DND-41 (cell line): ENCODE results near the gene FHIT.

Source experiments
- ATAC-seq: fragments of 200-7000 bp; cut with Tn5 transposase; 3 replicates; pipeline ENCODE4 v1.9.1; 2021; ENCODE audit warnings: low read depth; ENCODE audit not compliant: insufficient read depth
- DNase-seq: peaks from one replicate; pipeline ENCODE4 v3.0.0-alpha.2; 2020
- H2AFZ ChIP-seq: 2 replicates; pipeline ENCODE4 v1.6.0; 2012; ENCODE audit warnings: low read depth, low read length
- H3K27ac ChIP-seq: 2 replicates; pipeline ENCODE4 v1.5.1; 2012; ENCODE audit warnings: low read length, inconsistent platforms
- H3K27me3 ChIP-seq: fragments of 200-600 bp; sonication (generic); 2 replicates; pipeline ENCODE4 v1.6.0; 2012; ENCODE audit warnings: low read length, mild to moderate bottlenecking, inconsistent platforms; ENCODE audit not compliant: insufficient read depth, poor library complexity
- H3K36me3 ChIP-seq: 2 replicates; pipeline ENCODE4 v1.5.1; 2012; ENCODE audit warnings: low read length, inconsistent platforms; ENCODE audit not compliant: insufficient read depth
- H3K4me1 ChIP-seq: 2 replicates; pipeline ENCODE4 v1.5.1; 2012; ENCODE audit warnings: mild to moderate bottlenecking, low read length; ENCODE audit not compliant: insufficient read depth
- H3K4me2 ChIP-seq: 2 replicates; pipeline ENCODE4 v1.6.0; 2012; ENCODE audit warnings: mild to moderate bottlenecking, moderate library complexity, low read length, inconsistent platforms; ENCODE audit not compliant: insufficient read depth
- H3K4me3 ChIP-seq, 2 experiments: fragments of 200-600 bp in 1 of 2; shearing (Covaris generic) in 1 of 2; 2 replicates each; pipeline ENCODE4 v1.5.1; 2012 to 2016; ENCODE audit warnings: inconsistent platforms in 2 of 2, low read length in 2 of 2, mild to moderate bottlenecking in 2 of 2, low read depth in 1 of 2, moderate library complexity in 1 of 2
- H3K79me2 ChIP-seq: 2 replicates; pipeline ENCODE4 v1.6.0; 2012; ENCODE audit warnings: low read length, inconsistent platforms; ENCODE audit not compliant: insufficient read depth
- H3K9ac ChIP-seq: 2 replicates; pipeline ENCODE4 v1.6.0; 2012; ENCODE audit warnings: low read depth, mild to moderate bottlenecking, inconsistent platforms, low read length, moderate library complexity
- H3K9me3 ChIP-seq: 2 replicates; pipeline ENCODE4 v1.5.1; 2012; ENCODE audit warnings: low read length, moderate library complexity, mild to moderate bottlenecking, inconsistent platforms; ENCODE audit not compliant: insufficient read depth, severe bottlenecking
- H4K20me1 ChIP-seq: 2 replicates; pipeline ENCODE4 v1.6.0; 2012; ENCODE audit warnings: low read length; ENCODE audit not compliant: insufficient read depth
- EZH2 ChIP-seq: IDR thresholded peaks from 3 replicates; pipeline ENCODE4 v1.6.1; 2012; ENCODE audit warnings: borderline replicate concordance, low read depth, mild to moderate bottlenecking, moderate library complexity, low read length, inconsistent platforms; ENCODE audit not compliant: severe bottlenecking
- TF ChIP-seq, protein P1 (sequence below): IDR thresholded peaks from 2 replicates; pipeline ENCODE4 v1.5.1; 2012; ENCODE audit warnings: borderline replicate concordance, low read length, moderate library complexity, mild to moderate bottlenecking; ENCODE audit not compliant: poor library complexity, severe bottlenecking; ENCODE audit errors: extremely low read depth

FHIT gene

DNA sequence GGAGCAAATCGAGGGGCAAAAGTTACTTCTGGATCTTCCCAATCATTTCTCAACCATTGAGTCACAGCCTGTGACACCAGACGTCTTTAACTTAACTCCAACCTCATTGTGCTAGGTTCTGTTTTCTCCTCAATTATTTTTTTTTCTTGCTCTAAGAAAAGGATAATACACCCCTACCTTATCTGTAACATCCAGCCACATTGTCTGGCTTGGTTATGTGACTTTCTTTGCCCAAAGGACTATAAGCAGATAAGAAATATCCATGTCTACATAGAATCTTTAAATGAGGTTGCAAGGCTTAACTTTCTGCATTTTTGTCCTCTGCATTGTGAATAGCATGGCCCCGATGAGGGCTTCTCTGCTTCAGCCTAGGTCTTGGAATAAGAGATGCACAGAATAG, 1419.0 kb downstream of the FHIT start:
- Histone ChIP-seq H3K36me3 (no peaks in the 10 kb centered on the region; the same call in 1 of the 2 replicates), H3K27ac (no peak overlapping the region), H3K4me2 (no peak overlapping the region), H3K9ac (no peak overlapping the region), H3K4me3 (no peak overlapping the region), H3K4me1 (peaks cover 13% of the 10 kb centered on the region), H3K79me2 (no peaks in the 10 kb centered on the region; the same call in 1 of the 2 replicates), H3K27me3 (no peaks in the 10 kb centered on the region), H2AFZ (no peak overlapping the region), H4K20me1 (no peaks in the 10 kb centered on the region), H3K9me3 (no peaks in the 10 kb centered on the region)
- DNase-seq (no peak), ATAC-seq (no peak)
- TF ChIP-seq, protein P1, sequence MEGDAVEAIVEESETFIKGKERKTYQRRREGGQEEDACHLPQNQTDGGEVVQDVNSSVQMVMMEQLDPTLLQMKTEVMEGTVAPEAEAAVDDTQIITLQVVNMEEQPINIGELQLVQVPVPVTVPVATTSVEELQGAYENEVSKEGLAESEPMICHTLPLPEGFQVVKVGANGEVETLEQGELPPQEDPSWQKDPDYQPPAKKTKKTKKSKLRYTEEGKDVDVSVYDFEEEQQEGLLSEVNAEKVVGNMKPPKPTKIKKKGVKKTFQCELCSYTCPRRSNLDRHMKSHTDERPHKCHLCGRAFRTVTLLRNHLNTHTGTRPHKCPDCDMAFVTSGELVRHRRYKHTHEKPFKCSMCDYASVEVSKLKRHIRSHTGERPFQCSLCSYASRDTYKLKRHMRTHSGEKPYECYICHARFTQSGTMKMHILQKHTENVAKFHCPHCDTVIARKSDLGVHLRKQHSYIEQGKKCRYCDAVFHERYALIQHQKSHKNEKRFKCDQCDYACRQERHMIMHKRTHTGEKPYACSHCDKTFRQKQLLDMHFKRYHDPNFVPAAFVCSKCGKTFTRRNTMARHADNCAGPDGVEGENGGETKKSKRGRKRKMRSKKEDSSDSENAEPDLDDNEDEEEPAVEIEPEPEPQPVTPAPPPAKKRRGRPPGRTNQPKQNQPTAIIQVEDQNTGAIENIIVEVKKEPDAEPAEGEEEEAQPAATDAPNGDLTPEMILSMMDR: no peak
- TF ChIP-seq EZH2: no peak

DNA sequence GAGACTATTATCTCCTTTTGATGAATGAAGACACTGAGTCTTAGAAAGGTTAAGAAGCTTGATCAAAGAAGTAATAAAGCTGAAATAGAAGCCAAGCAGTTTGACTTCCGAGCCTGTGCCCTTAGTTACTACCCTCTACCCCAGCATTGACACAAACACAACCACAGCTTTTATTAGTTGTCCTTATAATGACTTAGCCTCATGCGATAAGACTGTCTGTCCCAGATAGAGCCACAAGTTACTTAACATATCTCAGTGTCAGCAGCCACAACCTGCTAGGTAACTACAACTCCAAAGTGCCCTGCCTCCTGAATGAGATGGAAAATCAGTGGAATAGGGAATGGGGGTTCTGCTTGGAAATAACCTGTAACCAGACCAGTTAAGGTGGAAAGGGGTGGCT, 1419.9 kb downstream of the FHIT start:
- no peak overlapping the region for H3K4me3 ChIP-seq
- no peaks in the 10 kb centered on the region; the same call in 1 of the 2 replicates for H3K36me3 ChIP-seq
- H3K4me1 ChIP-seq: peaks cover 6% of the 10 kb centered on the region
- H4K20me1 ChIP-seq: no peaks in the 10 kb centered on the region
- H3K4me2 ChIP-seq: no peak overlapping the region
- no peak for TF ChIP-seq EZH2
- TF ChIP-seq, protein P1: no peak
- no peak for ATAC-seq
- H3K79me2 ChIP-seq: no peaks in the 10 kb centered on the region; the same call in 1 of the 2 replicates
- no peak for DNase-seq
- no peak overlapping the region for H3K9ac ChIP-seq
- H2AFZ ChIP-seq: no peak overlapping the region
- H3K27ac ChIP-seq: no peak overlapping the region
- H3K9me3 ChIP-seq: no peaks in the 10 kb centered on the region
- H3K27me3 ChIP-seq: no peaks in the 10 kb centered on the region

DNA sequence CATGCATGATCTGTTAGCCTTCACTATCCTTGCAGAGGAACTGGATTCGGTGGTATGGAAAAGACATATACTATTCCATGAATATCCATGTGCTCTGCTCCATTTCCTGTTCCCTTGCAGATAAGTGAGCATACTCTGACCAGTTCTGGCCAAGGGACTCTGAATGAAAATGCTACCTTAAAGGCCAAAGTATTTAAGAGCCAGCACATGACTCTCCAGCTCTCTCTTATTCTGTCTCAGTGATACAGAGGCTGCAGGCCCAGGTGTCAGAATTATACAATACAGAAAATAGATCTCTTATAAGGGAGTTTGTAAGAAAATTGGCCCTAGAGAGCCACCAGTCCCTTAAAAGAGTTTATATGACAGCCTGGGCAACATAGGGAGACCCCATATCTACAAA, 1421.7 kb downstream of the FHIT start:
- H3K9ac ChIP-seq: no peak overlapping the region
- H4K20me1 ChIP-seq: no peaks in the 10 kb centered on the region
- no peak for TF ChIP-seq EZH2
- TF ChIP-seq, protein P1: no peak
- H3K4me2 ChIP-seq: no peak overlapping the region
- no peak overlapping the region for H3K27ac ChIP-seq
- H3K36me3 ChIP-seq: no peaks in the 10 kb centered on the region; the same call in 1 of the 2 replicates
- H3K4me3 ChIP-seq: no peak overlapping the region
- H3K4me1 ChIP-seq: no peaks in the 10 kb centered on the region
- H3K79me2 ChIP-seq: no peaks in the 10 kb centered on the region; the same call in 1 of the 2 replicates
- no peaks in the 10 kb centered on the region for H3K9me3 ChIP-seq
- H3K27me3 ChIP-seq: no peaks in the 10 kb centered on the region
- no peak overlapping the region for H2AFZ ChIP-seq
- DNase-seq (no peak), ATAC-seq (no peak)

DNA sequence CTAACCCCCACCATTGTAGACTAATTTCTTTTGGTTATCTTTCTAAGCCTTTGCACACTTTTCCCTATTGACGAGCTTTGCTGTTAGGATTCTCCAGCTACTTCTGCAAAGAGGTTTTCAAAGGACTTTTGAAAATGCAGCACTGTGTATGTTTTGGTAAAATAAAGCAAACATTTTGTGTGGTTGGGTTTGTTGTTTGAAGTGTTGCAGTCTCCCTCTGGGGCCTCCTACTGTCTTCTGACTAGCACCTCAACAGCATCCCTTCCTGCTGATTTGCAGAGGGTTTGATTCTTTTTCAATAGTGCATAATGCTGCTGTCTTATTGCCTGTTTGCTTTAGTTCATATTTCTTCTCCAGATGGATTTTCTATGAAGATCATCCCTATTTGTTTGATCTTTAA, 1426.4 kb downstream of the FHIT start:
- Histone ChIP-seq H3K36me3 (no peaks in the 10 kb centered on the region; the same call in 1 of the 2 replicates), H3K4me2 (no peak overlapping the region), H3K9ac (no peak overlapping the region), H3K4me3 (no peak overlapping the region), H4K20me1 (no peaks in the 10 kb centered on the region), H3K4me1 (peaks cover 13% of the 10 kb centered on the region), H3K79me2 (no peaks in the 10 kb centered on the region; the same call in 1 of the 2 replicates), H3K9me3 (no peaks in the 10 kb centered on the region), H2AFZ (no peak overlapping the region), H3K27ac (no peak overlapping the region), H3K27me3 (no peaks in the 10 kb centered on the region)
- no peak for TF ChIP-seq EZH2
- TF ChIP-seq, protein P1: no peak
- ATAC-seq (no peak), DNase-seq (no peak)
